Ishikawa (cell line): ENCODE measurements around the gene MMP11.

Experiments
- CEBPB ChIP-seq: IDR thresholded peaks from 2 replicates; pipeline ENCODE4 v1.6.1; 2012
- CREB1 ChIP-seq: IDR thresholded peaks from 2 replicates; pipeline ENCODE4 v1.6.1; 2012; ENCODE audit warnings: low read depth
- EGR1 ChIP-seq: IDR thresholded peaks from 2 replicates; pipeline ENCODE4 v1.6.1; 2012
- EP300 ChIP-seq: IDR thresholded peaks from 2 replicates; pipeline ENCODE4 v1.6.1; 2012; ENCODE audit warnings: borderline replicate concordance
- FOXM1 ChIP-seq: IDR thresholded peaks from 2 replicates; pipeline ENCODE4 v1.6.1; 2012; ENCODE audit warnings: low read depth, borderline replicate concordance
- NFIC ChIP-seq: IDR thresholded peaks from 2 replicates; pipeline ENCODE4 v1.6.1; 2012
- RAD21 ChIP-seq: IDR thresholded peaks from 2 replicates; pipeline ENCODE4 v1.6.1; 2012; ENCODE audit warnings: low read depth
- REST ChIP-seq: IDR thresholded peaks from 2 replicates; pipeline ENCODE4 v1.6.1; 2012; ENCODE audit warnings: low read depth, mild to moderate bottlenecking
- TAF1 ChIP-seq: IDR thresholded peaks from 2 replicates; pipeline ENCODE4 v1.6.1; 2012; ENCODE audit warnings: low read depth, mild to moderate bottlenecking
- TCF12 ChIP-seq: IDR thresholded peaks from 2 replicates; pipeline ENCODE4 v1.6.1; 2012; ENCODE audit warnings: low read depth
- TEAD4 ChIP-seq: IDR thresholded peaks from 2 replicates; pipeline ENCODE4 v1.6.1; 2012
- USF1 ChIP-seq: IDR thresholded peaks from 2 replicates; pipeline ENCODE4 v1.6.1; 2012
- YY1 ChIP-seq: IDR thresholded peaks from 2 replicates; pipeline ENCODE4 v1.6.1; 2012; ENCODE audit warnings: low read depth
- ZBTB7A ChIP-seq: IDR thresholded peaks from 2 replicates; pipeline ENCODE4 v1.6.1; 2012; ENCODE audit warnings: low read depth
- TF ChIP-seq, protein P1 (sequence below): IDR thresholded peaks from 2 replicates; pipeline ENCODE4 v1.6.1; 2012

The MMP11 gene

GRCh38 chr22:23779731-23780130 lies 7.1 kb downstream of the MMP11 start:
- TF ChIP-seq ZBTB7A (no peak), TCF12 (no peak), CEBPB (no peak), EGR1 (no peak), CREB1 (no peak), RAD21 (no peak)

GRCh38 chr22:23780146-23780748 lies 7.6 kb downstream of the MMP11 start:
- TF ChIP-seq TCF12 (no peak), REST (no peak), FOXM1 (no peak), NFIC (no peak), YY1 (no peak), RAD21 (no peak), EGR1 (no peak), CEBPB (no peak), EP300 (no peak), TEAD4 (no peak)
- TF ChIP-seq, protein P1, sequence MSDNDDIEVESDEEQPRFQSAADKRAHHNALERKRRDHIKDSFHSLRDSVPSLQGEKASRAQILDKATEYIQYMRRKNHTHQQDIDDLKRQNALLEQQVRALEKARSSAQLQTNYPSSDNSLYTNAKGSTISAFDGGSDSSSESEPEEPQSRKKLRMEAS, result no peak

GRCh38 chr22:23781065-23781464 lies 8.4 kb downstream of the MMP11 start:
- TF ChIP-seq EGR1 (no peak), YY1 (no peak), TAF1 (no peak)

GRCh38 chr22:23781511-23782183 lies 9.0 kb downstream of the MMP11 start:
- TF ChIP-seq, protein P1, result no peak
- no peak for TF ChIP-seq RAD21
- TF ChIP-seq EGR1, result no peak
- no peak for TF ChIP-seq CREB1
- no peak for TF ChIP-seq FOXM1
- no peak for TF ChIP-seq TAF1
- no peak for TF ChIP-seq ZBTB7A
- no peak for TF ChIP-seq CEBPB
- no peak for TF ChIP-seq EP300

DNA sequence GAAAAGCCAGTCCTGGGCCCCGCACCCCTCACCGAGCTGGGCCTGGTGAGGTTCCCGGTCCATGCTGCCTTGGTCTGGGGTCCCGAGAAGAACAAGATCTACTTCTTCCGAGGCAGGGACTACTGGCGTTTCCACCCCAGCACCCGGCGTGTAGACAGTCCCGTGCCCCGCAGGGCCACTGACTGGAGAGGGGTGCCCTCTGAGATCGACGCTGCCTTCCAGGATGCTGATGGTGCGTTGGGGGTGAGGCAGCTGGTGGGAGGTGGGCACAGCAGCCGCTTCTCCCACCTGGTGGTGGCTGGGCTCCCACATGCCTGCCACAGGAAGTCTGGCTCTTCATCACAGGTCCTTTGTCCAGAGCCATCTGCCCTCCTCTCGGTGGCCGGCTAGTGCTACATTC lies 9.6 kb downstream of the MMP11 start:
- no peak for TF ChIP-seq NFIC
- TF ChIP-seq ZBTB7A, result no peak
- TF ChIP-seq CREB1, result no peak
- no peak for TF ChIP-seq YY1
- no peak for TF ChIP-seq TEAD4
- TF ChIP-seq EGR1, result no peak
- TF ChIP-seq CEBPB, result no peak
- TF ChIP-seq REST, result no peak
- no peak for TF ChIP-seq USF1
- TF ChIP-seq TCF12, result no peak
- TF ChIP-seq FOXM1, result no peak
- TF ChIP-seq, protein P1, result no peak
- TF ChIP-seq TAF1, result no peak
- no peak for TF ChIP-seq EP300
- TF ChIP-seq RAD21, result no peak

DNA sequence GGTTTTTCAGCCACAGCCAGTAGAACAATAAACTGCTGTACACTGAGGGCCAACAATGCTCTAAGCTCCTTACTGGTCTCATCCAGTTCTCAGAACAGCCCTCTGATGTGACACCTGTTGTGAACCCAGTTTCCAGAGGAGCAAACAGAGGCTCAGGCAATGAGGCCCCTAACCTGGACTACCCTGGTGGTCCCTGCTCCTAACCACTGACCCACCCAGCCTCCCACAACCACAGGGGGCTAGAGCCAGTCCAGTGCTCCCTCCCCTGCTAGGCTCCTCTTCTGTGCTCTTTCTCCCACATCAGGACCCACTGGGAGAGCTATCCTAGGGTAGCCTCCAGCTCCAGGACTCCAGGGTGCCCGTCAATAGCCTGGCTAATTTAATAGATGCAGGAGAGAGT lies 10.1 kb downstream of the MMP11 start:
- no peak for TF ChIP-seq FOXM1
- no peak for TF ChIP-seq NFIC
- no peak for TF ChIP-seq USF1
- TF ChIP-seq CREB1, result no peak
- TF ChIP-seq CEBPB, result no peak
- TF ChIP-seq ZBTB7A, result no peak
- TF ChIP-seq EGR1, result no peak
- TF ChIP-seq YY1, result no peak
- no peak for TF ChIP-seq REST
- no peak for TF ChIP-seq EP300
- no peak for TF ChIP-seq TEAD4
- TF ChIP-seq RAD21, result no peak
- TF ChIP-seq, protein P1, result no peak
